Measurements from ENCODE around the gene TNIP1. TPM values are rescaled to one million over a fixed set of nuclear protein-coding genes. Genes with fewer than 3 reads are reported as not detected.

Gene TNIP1
- total RNA-seq, 1 experiment from 2014 or later: 65.7 TPM

- ChIA-PET CTCF (interaction anchor here (1.2 to 1.4 kb wide), 2 partner anchors 35 to 46 kb away, joined by 3 to 6 read pairs; no protein-coding TSS in a partner anchor), POLR2A (no interaction called here)
- TSS peak; percentile 42 for BruUV-seq (replicated peaks)
- Histone ChIP-seq H3K9me3 (no peaks in the 10 kb centered on the region), H3K4me1 (peaks cover 6% of the 10 kb centered on the region), H3K27me3 (replicated peaks; ENCODE audit: control insufficient read depth, insufficient read depth, low read length) (no peaks in the 10 kb centered on the region), H3K4me3 (ENCODE audit: low read depth, low read length) (peak overlapping the region; percentile 62), H3K36me3 (ENCODE audit: control insufficient read depth, insufficient read depth, low read length) (no peaks in the 10 kb centered on the region)
- H3K9me3 Mint-ChIP-seq (ENCODE audit: unreplicated experiment): no peaks in the 10 kb centered on the region
- peak overlapping the region; percentile 74 for H3K4me3 Mint-ChIP-seq (ENCODE audit: unreplicated experiment)
- no peak for TF ChIP-seq CTCF (IDR thresholded peaks at IDR 0.05; ENCODE audit: insufficient read depth in 1 of 2, low read depth in 1 of 2, low read length in 1 of 2, severe bottlenecking in 1 of 2, unreplicated experiment in 1 of 2)
- H3K27me3 Mint-ChIP-seq (ENCODE audit: insufficient read depth, unreplicated experiment): no peaks in the 10 kb centered on the region
- intact Hi-C loops (cut with micrococcal nuclease; ENCODE audit: unreplicated experiment): loop anchor here (1.0 to 2.0 kb wide), 4 partner anchors 8 to 35 kb away; no protein-coding TSS in a partner anchor
- DNase-seq: no peak
- H3K27ac Mint-ChIP-seq (ENCODE audit: unreplicated experiment): peak overlapping the region; percentile 28
- peaks cover 36% of the 10 kb centered on the region for H3K4me1 Mint-ChIP-seq (ENCODE audit: low read depth, unreplicated experiment)
- H3K36me3 Mint-ChIP-seq (ENCODE audit: insufficient read depth, unreplicated experiment): peaks cover 11% of the 10 kb centered on the region
Observed at GRCh38 chr5:151079838-151080612, 809 bp downstream of the TNIP1 start.

DNA sequence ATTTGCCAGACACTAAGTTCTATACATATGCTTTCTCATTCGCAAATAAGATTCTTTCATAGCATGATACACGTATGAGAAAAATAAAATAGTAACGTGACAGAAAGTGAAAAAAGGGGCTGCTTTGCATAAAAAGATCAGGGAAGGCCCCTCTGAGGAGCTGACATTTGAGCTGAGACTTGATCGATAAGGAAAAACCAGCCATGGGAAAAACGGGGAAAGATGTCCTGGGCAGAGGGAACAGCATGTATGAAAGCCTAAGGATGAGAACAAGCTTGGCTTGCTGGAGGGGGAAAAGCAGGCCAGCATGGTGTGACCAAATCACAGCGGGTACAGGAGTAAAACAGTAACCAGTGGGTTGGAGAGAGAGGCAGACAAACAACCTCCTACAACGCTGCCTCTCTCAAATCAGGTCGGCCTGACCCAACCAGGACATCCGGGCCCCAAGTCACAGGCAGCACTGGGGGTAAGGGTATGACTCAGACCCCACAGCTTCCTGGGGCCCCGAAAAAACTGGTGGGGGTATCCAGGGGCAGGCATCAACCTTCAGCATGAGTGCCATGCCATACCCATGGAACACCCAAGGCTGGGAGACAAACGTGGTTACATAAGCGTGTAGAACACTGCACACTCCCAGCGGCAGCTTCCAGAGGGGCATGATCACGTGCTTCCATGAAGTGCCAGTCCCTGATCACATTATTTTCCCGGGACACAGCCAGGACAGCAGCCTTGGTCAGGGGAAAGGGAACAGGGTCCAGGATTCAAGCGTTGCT lies 2.2 kb downstream of the TNIP1 start:
- no peaks in the 10 kb centered on the region for H3K27me3 ChIP-seq (replicated peaks; ENCODE audit: control insufficient read depth, insufficient read depth, low read length)
- no peak for TF ChIP-seq CTCF (IDR thresholded peaks at IDR 0.05; ENCODE audit: insufficient read depth in 1 of 2, low read depth in 1 of 2, low read length in 1 of 2, severe bottlenecking in 1 of 2, unreplicated experiment in 1 of 2)
- Mint-ChIP-seq H3K4me3 (ENCODE audit: unreplicated experiment) (peak overlapping the region; percentile 74), H3K4me1 (ENCODE audit: low read depth, unreplicated experiment) (peaks cover 36% of the 10 kb centered on the region), H3K36me3 (ENCODE audit: insufficient read depth, unreplicated experiment) (peaks cover 11% of the 10 kb centered on the region), H3K9me3 (ENCODE audit: unreplicated experiment) (no peaks in the 10 kb centered on the region), H3K27me3 (ENCODE audit: insufficient read depth, unreplicated experiment) (no peaks in the 10 kb centered on the region), H3K27ac (ENCODE audit: unreplicated experiment) (no peak overlapping the region)
- ChIA-PET CTCF (no interaction called here), POLR2A (no interaction called here)
- DNase-seq: no peak
- BruUV-seq (replicated peaks): no TSS peak
- no peaks in the 10 kb centered on the region for H3K9me3 ChIP-seq
- H3K36me3 ChIP-seq (ENCODE audit: control insufficient read depth, insufficient read depth, low read length): no peaks in the 10 kb centered on the region
- peaks cover 6% of the 10 kb centered on the region for H3K4me1 ChIP-seq
- no peak overlapping the region for H3K4me3 ChIP-seq (ENCODE audit: low read depth, low read length)
- intact Hi-C loops (cut with micrococcal nuclease; ENCODE audit: unreplicated experiment): no loop called here

DNA sequence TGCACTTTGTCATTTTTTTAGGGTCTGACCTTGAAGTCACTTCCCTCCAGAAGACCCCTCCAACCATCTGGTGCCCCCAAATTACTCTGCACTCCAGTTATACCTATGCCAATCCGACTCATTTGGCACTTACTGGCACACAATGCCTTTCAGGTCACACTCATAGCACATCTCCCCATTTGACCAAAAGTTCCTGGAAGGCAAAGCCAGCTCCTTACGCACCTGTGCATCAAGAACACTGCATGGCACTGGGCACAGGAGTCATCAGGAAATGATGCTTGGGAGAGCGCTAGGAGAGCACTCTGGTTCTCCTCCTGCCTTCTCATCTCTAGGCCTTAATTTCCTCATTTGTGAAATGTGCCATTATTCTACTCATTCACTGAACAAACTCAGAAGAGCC lies 2.9 kb downstream of the TNIP1 start:
- no peak for DNase-seq
- no TSS peak for BruUV-seq (replicated peaks)
- TF ChIP-seq CTCF (IDR thresholded peaks at IDR 0.05; ENCODE audit: insufficient read depth in 1 of 2, low read depth in 1 of 2, low read length in 1 of 2, severe bottlenecking in 1 of 2, unreplicated experiment in 1 of 2): no peak
- CTCF ChIA-PET: no interaction called here
- peaks cover 9% of the 10 kb centered on the region for H3K4me1 ChIP-seq
- intact Hi-C loops (cut with micrococcal nuclease; ENCODE audit: unreplicated experiment): no loop called here
- H3K4me1 Mint-ChIP-seq (ENCODE audit: low read depth, unreplicated experiment): peaks cover 35% of the 10 kb centered on the region
- POLR2A ChIA-PET: no interaction called here
- no peaks in the 10 kb centered on the region for H3K9me3 ChIP-seq
- no peaks in the 10 kb centered on the region for H3K36me3 ChIP-seq (ENCODE audit: control insufficient read depth, insufficient read depth, low read length)
- H3K4me3 Mint-ChIP-seq (ENCODE audit: unreplicated experiment): no peak overlapping the region
- no peaks in the 10 kb centered on the region for H3K27me3 Mint-ChIP-seq (ENCODE audit: insufficient read depth, unreplicated experiment)
- no peak overlapping the region for H3K4me3 ChIP-seq (ENCODE audit: low read depth, low read length)
- H3K9me3 Mint-ChIP-seq (ENCODE audit: unreplicated experiment): no peaks in the 10 kb centered on the region
- H3K36me3 Mint-ChIP-seq (ENCODE audit: insufficient read depth, unreplicated experiment): peaks cover 15% of the 10 kb centered on the region
- H3K27ac Mint-ChIP-seq (ENCODE audit: unreplicated experiment): no peak overlapping the region
- no peaks in the 10 kb centered on the region for H3K27me3 ChIP-seq (replicated peaks; ENCODE audit: control insufficient read depth, insufficient read depth, low read length)

Data from Caco-2 (cell line).